GM12873 (cell line): ENCODE measurements around the gene SAFB.

Experiments
- TF ChIP-seq, protein P1 (sequence below): IDR thresholded peaks from 2 replicates; pipeline ENCODE4 v1.5.1; 2012; ENCODE audit warnings: low read depth, mild to moderate bottlenecking, moderate library complexity, low read length, control low read depth; ENCODE audit not compliant: insufficient read depth; ENCODE audit errors: missing control alignments

The SAFB gene

DNA sequence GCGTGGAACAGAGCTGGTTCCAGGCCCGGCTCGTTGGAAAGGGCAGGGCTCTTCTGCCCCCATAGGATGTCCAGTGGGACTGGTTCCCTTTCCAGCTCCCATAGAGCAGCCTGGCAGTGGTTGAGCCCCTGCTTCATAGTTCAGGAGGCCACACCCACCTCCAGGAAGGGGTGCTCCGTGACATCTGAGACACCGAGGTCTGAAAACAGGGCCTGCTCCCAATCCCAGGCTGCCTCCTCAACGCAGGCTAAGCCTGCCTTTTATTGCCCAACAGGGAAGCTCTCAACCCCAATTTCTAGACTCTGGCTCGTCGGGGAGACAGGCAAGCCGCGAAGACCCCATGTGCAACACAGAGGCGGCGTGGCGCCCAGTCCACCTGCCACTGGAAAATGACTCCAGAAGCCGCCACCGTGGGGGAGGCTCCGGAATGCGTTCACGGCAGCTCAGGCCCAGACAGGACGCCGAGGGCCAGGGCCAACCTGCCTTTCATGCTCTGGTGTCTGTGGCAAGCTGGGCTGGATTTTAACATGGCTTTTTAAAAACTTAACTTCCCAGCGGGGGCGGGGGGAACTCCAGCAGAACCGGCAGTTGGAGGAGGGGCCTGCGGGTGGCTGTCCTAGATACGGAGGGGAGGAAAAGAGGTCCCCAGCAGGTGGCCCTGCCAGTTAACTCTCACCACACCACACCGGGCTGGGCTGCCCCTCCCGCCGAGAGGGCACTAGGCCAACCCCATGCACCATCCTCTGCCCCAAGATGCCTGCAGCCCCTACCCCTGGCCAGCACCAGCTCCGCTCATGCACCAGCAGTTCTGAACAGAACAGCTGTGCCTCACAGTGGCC lies 37.2 kb upstream of the SAFB start:
- TF ChIP-seq, protein P1, sequence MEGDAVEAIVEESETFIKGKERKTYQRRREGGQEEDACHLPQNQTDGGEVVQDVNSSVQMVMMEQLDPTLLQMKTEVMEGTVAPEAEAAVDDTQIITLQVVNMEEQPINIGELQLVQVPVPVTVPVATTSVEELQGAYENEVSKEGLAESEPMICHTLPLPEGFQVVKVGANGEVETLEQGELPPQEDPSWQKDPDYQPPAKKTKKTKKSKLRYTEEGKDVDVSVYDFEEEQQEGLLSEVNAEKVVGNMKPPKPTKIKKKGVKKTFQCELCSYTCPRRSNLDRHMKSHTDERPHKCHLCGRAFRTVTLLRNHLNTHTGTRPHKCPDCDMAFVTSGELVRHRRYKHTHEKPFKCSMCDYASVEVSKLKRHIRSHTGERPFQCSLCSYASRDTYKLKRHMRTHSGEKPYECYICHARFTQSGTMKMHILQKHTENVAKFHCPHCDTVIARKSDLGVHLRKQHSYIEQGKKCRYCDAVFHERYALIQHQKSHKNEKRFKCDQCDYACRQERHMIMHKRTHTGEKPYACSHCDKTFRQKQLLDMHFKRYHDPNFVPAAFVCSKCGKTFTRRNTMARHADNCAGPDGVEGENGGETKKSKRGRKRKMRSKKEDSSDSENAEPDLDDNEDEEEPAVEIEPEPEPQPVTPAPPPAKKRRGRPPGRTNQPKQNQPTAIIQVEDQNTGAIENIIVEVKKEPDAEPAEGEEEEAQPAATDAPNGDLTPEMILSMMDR, result no peak

- TF ChIP-seq, protein P1, result no peak
These were observed 36.4 kb upstream of the SAFB start for GRCh38 chr19:5586300-5587070.

DNA sequence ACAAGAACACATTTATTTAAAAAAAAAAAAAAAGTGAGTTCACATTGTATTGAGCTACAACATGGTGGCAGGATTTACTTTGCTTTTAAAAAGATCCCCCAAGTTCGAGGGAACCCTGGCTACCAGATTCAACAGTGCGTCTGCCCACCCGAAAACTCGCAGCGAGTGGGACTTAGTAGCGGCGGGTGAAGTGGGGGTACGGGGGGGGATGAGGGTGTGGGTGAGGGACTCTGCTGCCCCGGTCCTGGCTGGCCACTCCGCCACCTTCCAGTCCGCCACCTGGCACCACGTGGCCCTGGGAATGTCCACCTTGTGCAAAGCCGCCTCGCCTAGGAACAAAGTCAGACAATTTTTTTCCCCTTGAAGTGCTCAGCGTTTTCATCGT lies 35.8 kb upstream of the SAFB start:
- TF ChIP-seq, protein P1, result no peak

GRCh38 chr19:5587661-5588060 lies 35.2 kb upstream of the SAFB start:
- TF ChIP-seq, protein P1, result no peak

DNA sequence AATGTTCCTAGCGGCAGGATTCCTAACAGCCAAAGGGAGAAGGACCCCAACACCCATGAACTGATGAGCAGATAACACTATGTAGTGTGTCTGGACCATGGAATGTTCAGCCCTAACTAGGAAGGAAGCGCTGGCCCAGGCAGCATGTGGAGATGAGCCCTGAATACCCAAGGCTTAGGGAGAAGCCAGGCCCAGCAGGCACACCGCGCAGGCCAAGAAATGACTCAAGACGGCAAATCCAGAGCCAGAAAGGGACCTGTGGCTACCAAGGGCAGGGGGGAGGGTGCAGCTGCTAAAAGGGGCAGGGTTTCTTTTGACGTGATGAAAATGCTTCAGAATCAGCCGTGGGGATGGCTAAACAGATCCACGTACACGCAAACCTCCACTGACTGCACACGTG lies 34.4 kb upstream of the SAFB start:
- TF ChIP-seq, protein P1, result no peak

- TF ChIP-seq, protein P1, result no peak
These were observed 33.8 kb upstream of the SAFB start for GRCh38 chr19:5588906-5589676.
